ENCODE data around the gene TFDP1. TPM values are rescaled to one million over a fixed set of nuclear protein-coding genes. Genes with fewer than 3 reads are reported as not detected.

Gene TFDP1
- total RNA-seq, 4 donors from 2014 or later, result 19.2 to 45.3 (median 34.1) TPM

DNA sequence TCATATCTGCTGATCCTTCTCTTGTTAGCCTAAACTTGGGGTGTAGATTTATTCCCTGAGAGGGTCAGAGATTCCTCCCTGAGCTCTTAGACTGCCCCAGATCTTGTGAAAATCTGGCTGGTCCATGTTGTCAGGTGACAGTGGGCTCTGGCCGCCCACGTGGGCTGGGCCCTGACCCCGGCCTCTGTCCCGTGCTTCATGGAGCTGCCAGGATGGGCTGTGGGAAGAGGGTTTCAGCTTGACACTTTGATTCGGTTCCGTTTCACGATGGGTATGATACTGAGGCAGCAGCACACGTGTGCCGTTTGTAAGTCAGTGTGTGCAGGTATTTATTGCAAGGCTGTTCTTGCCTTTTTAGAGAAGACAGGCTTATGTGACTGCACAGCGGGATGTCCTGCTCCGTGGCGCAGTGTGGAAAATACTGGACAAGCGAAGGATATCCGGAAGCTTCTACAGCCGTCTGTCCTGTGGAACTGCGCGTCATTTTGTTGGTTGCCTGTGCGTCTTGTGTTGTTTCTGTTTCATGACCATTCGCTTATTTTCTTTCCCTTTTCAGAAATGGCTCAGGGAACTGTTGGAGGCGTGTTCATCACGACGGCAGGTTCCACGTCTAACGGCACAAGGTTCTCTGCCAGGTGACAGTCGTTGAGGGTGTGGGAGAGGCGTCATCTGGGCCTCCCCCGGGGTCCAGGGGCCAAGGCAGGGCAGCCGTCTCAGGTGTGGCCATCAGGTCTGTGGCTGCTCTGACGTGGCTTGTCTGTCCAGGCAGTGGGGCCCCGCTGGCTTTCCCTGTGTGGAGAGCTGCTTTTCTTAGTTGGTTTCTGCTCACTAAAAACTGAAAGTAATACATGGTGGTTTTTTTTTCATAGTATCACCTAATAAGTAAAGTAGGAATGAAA, 53.0 kb downstream of the TFDP1 start:
- no peaks in the 10 kb centered on the region for H3K27me3 ChIP-seq
- H3K4me3 ChIP-seq, result no peak overlapping the region
- no peak overlapping the region for H3K27ac ChIP-seq
- peaks cover 0 to 91% (median 17%) of the 10 kb centered on the region in 3 donors for H3K36me3 ChIP-seq
- 92 to 96% methylated on average over 30 of the region's 30 CpGs for WGBS, 2 donors
- H3K9me3 ChIP-seq, result no peaks in the 10 kb centered on the region
- DNase-seq (ENCODE audit: low spot score in 2 of 2), result no peak
- no peaks in the 10 kb centered on the region for H3K4me1 ChIP-seq
- TF ChIP-seq POLR2A (IDR thresholded peaks at IDR 0.05) (no peak), CTCF (IDR thresholded peaks at IDR 0.05) (no peak), EP300 (IDR thresholded peaks at IDR 0.05) (no peak)

DNA sequence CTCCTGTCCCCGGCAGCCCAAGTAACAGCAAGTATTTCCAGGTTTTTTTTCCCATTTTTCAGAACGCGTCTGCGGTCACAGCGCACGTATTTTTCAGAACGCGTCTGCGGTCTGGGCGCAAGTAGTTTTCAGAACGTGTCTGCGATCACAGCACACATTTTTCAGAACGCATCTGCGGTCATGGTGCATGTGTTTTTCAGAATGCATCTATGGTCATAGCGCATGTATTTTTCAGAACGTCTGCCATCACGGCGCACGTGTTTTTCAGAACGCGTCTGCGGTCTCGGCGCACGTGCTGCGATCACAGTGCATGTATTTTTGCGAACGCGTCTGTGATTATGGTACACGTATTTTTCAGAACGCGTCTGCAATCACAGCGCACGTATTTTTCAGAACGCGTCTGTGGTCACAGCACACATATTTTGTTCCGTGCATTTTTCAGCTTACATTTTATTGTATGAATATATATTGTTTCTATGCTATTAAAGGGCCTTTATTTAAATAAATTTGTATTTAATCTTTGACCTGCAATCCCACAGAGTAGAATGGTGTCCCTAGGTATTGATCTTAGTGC, 53.7 kb downstream of the TFDP1 start:
- Histone ChIP-seq H3K9me3 (no peaks in the 10 kb centered on the region), H3K27me3 (no peaks in the 10 kb centered on the region), H3K27ac (no peak overlapping the region), H3K4me3 (no peak overlapping the region), H3K4me1 (no peaks in the 10 kb centered on the region), H3K36me3 (peaks cover 0 to 83% (median 17%) of the 10 kb centered on the region in 3 donors)
- 96 to 97% methylated on average over 37 of the region's 37 CpGs for WGBS, 2 donors
- TF ChIP-seq POLR2A (IDR thresholded peaks at IDR 0.05) (no peak), EP300 (IDR thresholded peaks at IDR 0.05) (no peak), CTCF (IDR thresholded peaks at IDR 0.05) (no peak)
- DNase-seq (ENCODE audit: low spot score in 2 of 2), result peak in 1 of 2 donors; percentile 10

GRCh38 chr13:113638806-113639205, 54.3 kb downstream of the TFDP1 start:
- WGBS, 2 donors, result 94 to 96% methylated on average over 8 of the region's 8 CpGs
- no peak overlapping the region for H3K27ac ChIP-seq
- H3K27me3 ChIP-seq, result no peaks in the 10 kb centered on the region
- no peak overlapping the region for H3K4me3 ChIP-seq
- no peaks in the 10 kb centered on the region for H3K9me3 ChIP-seq
- H3K4me1 ChIP-seq, result no peaks in the 10 kb centered on the region
- peak in 1 of 2 donors; percentile 2 for DNase-seq (ENCODE audit: low spot score in 2 of 2)
- TF ChIP-seq POLR2A (IDR thresholded peaks at IDR 0.05), result no peak
- TF ChIP-seq EP300 (IDR thresholded peaks at IDR 0.05), result no peak
- no peak for TF ChIP-seq CTCF (IDR thresholded peaks at IDR 0.05)
- H3K36me3 ChIP-seq, result peaks cover 0 to 78% (median 17%) of the 10 kb centered on the region in 3 donors

GRCh38 chr13:113639616-113640262, 55.2 kb downstream of the TFDP1 start:
- Histone ChIP-seq H3K9me3 (no peaks in the 10 kb centered on the region), H3K4me3 (no peak overlapping the region), H3K27me3 (no peaks in the 10 kb centered on the region), H3K4me1 (no peaks in the 10 kb centered on the region), H3K27ac (no peak overlapping the region), H3K36me3 (peaks cover 0 to 68% (median 13%) of the 10 kb centered on the region in 3 donors)
- TF ChIP-seq EP300 (IDR thresholded peaks at IDR 0.05), result no peak
- TF ChIP-seq CTCF (IDR thresholded peaks at IDR 0.05), result no peak
- TF ChIP-seq POLR2A (IDR thresholded peaks at IDR 0.05), result no peak
- DNase-seq (ENCODE audit: low spot score in 2 of 2), result peak in 1 of 2 donors; percentile 5
- 93% methylated on average over 27 of the region's 27 CpGs for WGBS, 2 donors
